Measurements from ENCODE around the gene ARFGEF3.

GRCh38 chr6:138289739-138290138 lies 128.0 kb downstream of the ARFGEF3 start:
- TF ChIP-seq CTCF (IDR thresholded peaks at IDR 0.05) (no peak), POLR2A (IDR thresholded peaks at IDR 0.05) (no peak)

Measured in breast epithelium (tissue), 3 donors.